Panc1 (cell line): ENCODE measurements around the gene FKBP10. TPM values are rescaled to one million over a fixed set of nuclear protein-coding genes. Genes with fewer than 3 reads are reported as not detected.

Source experiments
- ATAC-seq: fragments of 200-7000 bp; cut with Tn5 transposase; 2 replicates; pipeline ENCODE4 v1.9.1; 2020; ENCODE audit warnings: mild to moderate bottlenecking, moderate library complexity
- BruUV-seq: library from RNA; stranded (reverse); fragments of 400-500 nt; replicated peaks from 2 replicates; lab custom pipeline; 2021; lab: Mats Ljungman, UMichigan
- CTCF ChIA-PET: fragments of 300-600 bp; sonication (Branson Sonifier 250); formaldehyde crosslinking; loops from one replicate; lab custom pipeline; 2022; ENCODE audit warnings: antibody characterized with exemption; lab: Charles Lee
- POLR2A ChIA-PET: fragments of 300-600 bp; sonication (Branson Sonifier 250); formaldehyde crosslinking; loops from one replicate; lab custom pipeline; 2022; ENCODE audit warnings: antibody characterized with exemption; lab: Charles Lee
- DNase-seq: peaks from one replicate; pipeline ENCODE4 v3.0.0-alpha.2; 2010; ENCODE audit warnings: low read depth, low spot score
- H3K27ac ChIP-seq: 2 replicates; pipeline ENCODE4 v1.5.1; 2011; ENCODE audit warnings: mild to moderate bottlenecking, low read length, inconsistent platforms
- H3K27me3 ChIP-seq: fragments of 200-500 bp; sonication (Bioruptor generic); 2 replicates; pipeline ENCODE4 v1.6.0; 2014; ENCODE audit warnings: low read length, inconsistent platforms; ENCODE audit not compliant: control insufficient read depth, insufficient read depth
- H3K36me3 ChIP-seq: fragments of 200-500 bp; sonication (Bioruptor generic); 2 replicates; pipeline ENCODE4 v1.5.1; 2014; ENCODE audit warnings: inconsistent platforms, mild to moderate bottlenecking, low read length, moderate library complexity; ENCODE audit not compliant: control insufficient read depth, insufficient read depth
- H3K4me1 ChIP-seq: 2 replicates; pipeline ENCODE4 v1.5.1; 2011; ENCODE audit warnings: inconsistent platforms, mild to moderate bottlenecking, low read length, moderate library complexity; ENCODE audit not compliant: control insufficient read depth, insufficient read depth
- H3K4me3 ChIP-seq, 2 experiments: 2 replicates each; pipeline ENCODE4 v1.5.1; 2011 to 2012; ENCODE audit warnings: low read depth in 2 of 2, low read length in 2 of 2, mild to moderate bottlenecking in 2 of 2, inconsistent platforms in 1 of 2, moderate library complexity in 1 of 2
- H3K9me3 ChIP-seq: fragments of 200-500 bp; sonication (Bioruptor generic); 2 replicates; pipeline ENCODE4 v1.5.1; 2014; ENCODE audit warnings: low read depth, mild to moderate bottlenecking, inconsistent platforms, low read length, moderate library complexity; ENCODE audit not compliant: control insufficient read depth, insufficient read depth
- POLR2AphosphoS5 ChIP-seq: IDR thresholded peaks from 2 replicates; pipeline ENCODE4 v1.6.1; 2012; ENCODE audit warnings: mild to moderate bottlenecking, low read depth, low read length, moderate library complexity
- SIN3A ChIP-seq: IDR thresholded peaks from 2 replicates; pipeline ENCODE4 v1.6.1; 2012; ENCODE audit warnings: low read depth, mild to moderate bottlenecking, low read length, moderate library complexity, borderline replicate concordance; ENCODE audit not compliant: insufficient read depth
- TCF7L2 ChIP-seq: IDR thresholded peaks from 2 replicates; pipeline ENCODE4 v1.6.1; 2011; ENCODE audit warnings: mild to moderate bottlenecking, low read depth, low read length, inconsistent platforms
- in situ Hi-C: cut with HindIII; loops from 2 replicates; pipeline ENCODE4 v1.10.0; 2016; ENCODE audit warnings: low sequenced_read_pairs, low pct_unique_long_range_greater_than_20kb
- intact Hi-C: fragments of 100-400 bp; cut with micrococcal nuclease; formaldehyde crosslinking; loops from one replicate; pipeline ENCODE4 v1.10.0; 2022; ENCODE audit not compliant: unreplicated experiment
- total RNA-seq: library from RNA; stranded (reverse); gene quantifications from one replicate; pipeline ENCODE4 v1.2.1, GENCODE V29; 2021; ENCODE audit not compliant: unreplicated experiment
- TF ChIP-seq, protein P1 (sequence below): fragments of 450-650 bp; IDR thresholded peaks from 2 replicates; pipeline ENCODE4 v1.5.1; 2017; ENCODE audit warnings: mild to moderate bottlenecking
- TF ChIP-seq, protein P2 (sequence below), 2 experiments: IDR thresholded peaks; 2 replicates each; pipeline ENCODE4 v1.6.1; 2011 to 2012; ENCODE audit warnings: low read depth in 2 of 2, control low read depth in 1 of 2, low read length in 1 of 2, mild to moderate bottlenecking in 1 of 2, moderate library complexity in 1 of 2; ENCODE audit not compliant: insufficient read depth in 1 of 2

Gene FKBP10
- total RNA-seq, 1 experiment from 2014 or later = 190 TPM

DNA sequence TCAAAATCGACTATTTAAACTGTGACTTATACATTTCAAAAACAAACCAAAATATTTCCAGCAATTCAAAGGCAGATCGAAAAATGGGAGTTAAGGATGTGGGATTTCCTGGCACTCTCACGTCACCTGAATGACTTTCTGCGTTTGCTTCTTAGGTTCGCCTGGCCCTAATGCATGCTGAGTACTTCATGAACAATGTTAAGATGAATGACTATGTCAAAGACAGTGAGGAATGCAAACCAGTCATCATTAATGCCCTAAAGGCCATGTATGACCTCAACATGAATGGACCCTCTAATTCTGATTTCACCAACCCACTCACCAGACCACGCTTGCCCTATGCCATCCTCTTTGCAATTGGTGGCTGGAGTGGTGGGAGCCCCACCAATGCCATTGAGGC, 32.2 kb downstream of the FKBP10 start:
- H3K36me3 ChIP-seq = no peaks in the 10 kb centered on the region
- H3K27me3 ChIP-seq = no peaks in the 10 kb centered on the region
- no peaks in the 10 kb centered on the region for H3K9me3 ChIP-seq
- no TSS peak for BruUV-seq
- H3K27ac ChIP-seq = no peak overlapping the region
- in situ Hi-C loops = no loop called here
- POLR2A ChIA-PET = no interaction called here
- no peak for ATAC-seq
- DNase-seq = no peak
- CTCF ChIA-PET = no interaction called here
- intact Hi-C loops = no loop called here
- no peaks in the 10 kb centered on the region for H3K4me1 ChIP-seq
- TF ChIP-seq TCF7L2 (no peak), POLR2AphosphoS5 (no peak), SIN3A (no peak)
- TF ChIP-seq, protein P1, sequence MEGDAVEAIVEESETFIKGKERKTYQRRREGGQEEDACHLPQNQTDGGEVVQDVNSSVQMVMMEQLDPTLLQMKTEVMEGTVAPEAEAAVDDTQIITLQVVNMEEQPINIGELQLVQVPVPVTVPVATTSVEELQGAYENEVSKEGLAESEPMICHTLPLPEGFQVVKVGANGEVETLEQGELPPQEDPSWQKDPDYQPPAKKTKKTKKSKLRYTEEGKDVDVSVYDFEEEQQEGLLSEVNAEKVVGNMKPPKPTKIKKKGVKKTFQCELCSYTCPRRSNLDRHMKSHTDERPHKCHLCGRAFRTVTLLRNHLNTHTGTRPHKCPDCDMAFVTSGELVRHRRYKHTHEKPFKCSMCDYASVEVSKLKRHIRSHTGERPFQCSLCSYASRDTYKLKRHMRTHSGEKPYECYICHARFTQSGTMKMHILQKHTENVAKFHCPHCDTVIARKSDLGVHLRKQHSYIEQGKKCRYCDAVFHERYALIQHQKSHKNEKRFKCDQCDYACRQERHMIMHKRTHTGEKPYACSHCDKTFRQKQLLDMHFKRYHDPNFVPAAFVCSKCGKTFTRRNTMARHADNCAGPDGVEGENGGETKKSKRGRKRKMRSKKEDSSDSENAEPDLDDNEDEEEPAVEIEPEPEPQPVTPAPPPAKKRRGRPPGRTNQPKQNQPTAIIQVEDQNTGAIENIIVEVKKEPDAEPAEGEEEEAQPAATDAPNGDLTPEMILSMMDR = no peak
- TF ChIP-seq, protein P2, sequence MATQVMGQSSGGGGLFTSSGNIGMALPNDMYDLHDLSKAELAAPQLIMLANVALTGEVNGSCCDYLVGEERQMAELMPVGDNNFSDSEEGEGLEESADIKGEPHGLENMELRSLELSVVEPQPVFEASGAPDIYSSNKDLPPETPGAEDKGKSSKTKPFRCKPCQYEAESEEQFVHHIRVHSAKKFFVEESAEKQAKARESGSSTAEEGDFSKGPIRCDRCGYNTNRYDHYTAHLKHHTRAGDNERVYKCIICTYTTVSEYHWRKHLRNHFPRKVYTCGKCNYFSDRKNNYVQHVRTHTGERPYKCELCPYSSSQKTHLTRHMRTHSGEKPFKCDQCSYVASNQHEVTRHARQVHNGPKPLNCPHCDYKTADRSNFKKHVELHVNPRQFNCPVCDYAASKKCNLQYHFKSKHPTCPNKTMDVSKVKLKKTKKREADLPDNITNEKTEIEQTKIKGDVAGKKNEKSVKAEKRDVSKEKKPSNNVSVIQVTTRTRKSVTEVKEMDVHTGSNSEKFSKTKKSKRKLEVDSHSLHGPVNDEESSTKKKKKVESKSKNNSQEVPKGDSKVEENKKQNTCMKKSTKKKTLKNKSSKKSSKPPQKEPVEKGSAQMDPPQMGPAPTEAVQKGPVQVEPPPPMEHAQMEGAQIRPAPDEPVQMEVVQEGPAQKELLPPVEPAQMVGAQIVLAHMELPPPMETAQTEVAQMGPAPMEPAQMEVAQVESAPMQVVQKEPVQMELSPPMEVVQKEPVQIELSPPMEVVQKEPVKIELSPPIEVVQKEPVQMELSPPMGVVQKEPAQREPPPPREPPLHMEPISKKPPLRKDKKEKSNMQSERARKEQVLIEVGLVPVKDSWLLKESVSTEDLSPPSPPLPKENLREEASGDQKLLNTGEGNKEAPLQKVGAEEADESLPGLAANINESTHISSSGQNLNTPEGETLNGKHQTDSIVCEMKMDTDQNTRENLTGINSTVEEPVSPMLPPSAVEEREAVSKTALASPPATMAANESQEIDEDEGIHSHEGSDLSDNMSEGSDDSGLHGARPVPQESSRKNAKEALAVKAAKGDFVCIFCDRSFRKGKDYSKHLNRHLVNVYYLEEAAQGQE (IDR thresholded peaks at IDR 0.05; ENCODE audit: insufficient read depth in 1 of 2, low read depth in 2 of 2, low read length in 1 of 2) = no peak
- no peak overlapping the region for H3K4me3 ChIP-seq

DNA sequence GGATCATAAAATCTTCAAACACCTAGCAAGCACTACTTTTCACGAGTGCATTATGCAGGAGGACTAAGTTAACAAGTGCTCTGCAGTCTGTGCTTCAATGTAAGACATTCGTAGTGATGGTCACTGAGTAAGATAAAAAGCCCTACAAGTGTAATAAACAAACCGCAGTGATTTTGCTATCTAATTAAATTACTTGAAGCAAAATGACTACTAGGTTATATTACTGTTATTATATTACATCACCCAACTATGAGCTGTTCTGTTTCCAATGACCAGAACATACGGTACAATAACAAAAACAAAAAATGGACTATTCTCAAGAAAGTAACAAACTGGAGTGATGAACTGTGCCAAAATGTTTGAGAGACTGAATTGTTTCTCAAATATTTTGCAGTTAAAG, 36.0 kb downstream of the FKBP10 start:
- no peak overlapping the region for H3K4me3 ChIP-seq
- DNase-seq = no peak
- no peaks in the 10 kb centered on the region for H3K4me1 ChIP-seq
- H3K27me3 ChIP-seq = no peaks in the 10 kb centered on the region
- in situ Hi-C loops = no loop called here
- POLR2A ChIA-PET = interaction anchor here (0.5 kb wide), 1 partner anchor 84 kb away, joined by 5 read pairs; no protein-coding TSS in a partner anchor
- intact Hi-C loops = no loop called here
- no TSS peak for BruUV-seq
- no peak for ATAC-seq
- H3K27ac ChIP-seq = no peak overlapping the region
- CTCF ChIA-PET = interaction anchor here (0.5 kb wide), 1 partner anchor 147 kb away, joined by 9 read pairs; no protein-coding TSS in a partner anchor
- no peaks in the 10 kb centered on the region for H3K36me3 ChIP-seq
- TF ChIP-seq, protein P1 = no peak
- TF ChIP-seq, protein P2 (IDR thresholded peaks at IDR 0.05; ENCODE audit: insufficient read depth in 1 of 2, low read depth in 2 of 2, low read length in 1 of 2) = no peak
- no peak for TF ChIP-seq POLR2AphosphoS5
- TF ChIP-seq TCF7L2 = no peak
- no peak for TF ChIP-seq SIN3A
- H3K9me3 ChIP-seq = no peaks in the 10 kb centered on the region
